UCSD-AML1 (cell line): Measurements from ENCODE around the gene CCDC57.

Experiments used
- DNase-seq: peaks from one replicate; lab custom pipeline; 2025; ENCODE audit not compliant: unreplicated experiment; lab: John Stamatoyannopoulos, UW

Gene CCDC57

GRCh38 chr17:82096709-82097183 lies 115.9 kb downstream of the CCDC57 start:
- no peak for DNase-seq

GRCh38 chr17:82095777-82096708 lies 116.6 kb downstream of the CCDC57 start:
- DNase-seq: no peak

GRCh38 chr17:82094931-82095776 lies 117.5 kb downstream of the CCDC57 start:
- DNase-seq: no peak

- DNase-seq: no peak
These were observed 119.5 kb downstream of the CCDC57 start for GRCh38 chr17:82092995-82093751.

DNA sequence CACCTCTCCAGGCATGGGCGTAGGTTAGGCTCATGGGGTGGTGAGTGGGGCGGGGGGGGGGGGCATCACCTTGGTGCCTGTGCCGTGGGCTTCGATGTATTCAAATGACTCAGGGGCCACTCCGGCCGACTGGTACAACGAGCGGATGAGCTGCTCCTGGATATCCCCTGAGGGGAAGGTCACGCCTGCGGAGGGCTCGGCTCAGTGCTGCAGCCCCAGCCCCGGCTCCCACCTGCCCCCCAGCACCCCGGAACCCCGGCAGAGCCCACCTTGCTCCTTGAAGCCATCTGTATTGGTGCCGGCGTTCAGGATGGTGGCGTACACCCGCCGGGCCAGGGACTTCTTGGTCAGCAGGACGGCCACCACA lies 120.0 kb downstream of the CCDC57 start:
- DNase-seq: no peak

DNA sequence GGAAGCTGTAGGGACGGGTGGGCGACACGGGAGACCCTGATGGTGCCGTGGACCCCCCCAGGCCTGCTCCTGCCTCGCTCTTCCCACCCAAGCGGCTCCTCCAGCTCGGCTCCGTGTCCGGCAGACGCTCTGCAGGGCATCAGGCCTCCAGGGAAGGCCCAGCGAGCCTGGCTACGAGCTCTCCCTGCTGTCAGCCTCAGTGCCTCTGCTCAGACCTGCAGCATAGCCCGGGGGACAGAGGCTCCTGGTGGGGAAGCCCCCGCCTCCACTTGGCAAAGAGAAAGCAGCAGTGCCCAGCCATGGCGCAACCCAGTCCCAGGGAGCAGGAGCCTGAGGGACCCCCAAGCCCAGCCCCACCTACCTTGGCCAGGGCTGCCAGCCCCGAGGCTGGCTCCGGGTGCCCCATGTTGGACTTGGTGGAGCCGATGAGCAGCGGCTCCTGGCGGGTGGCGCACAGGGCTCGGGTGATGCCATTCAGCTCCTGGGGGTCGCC lies 120.5 kb downstream of the CCDC57 start:
- DNase-seq: no peak

DNA sequence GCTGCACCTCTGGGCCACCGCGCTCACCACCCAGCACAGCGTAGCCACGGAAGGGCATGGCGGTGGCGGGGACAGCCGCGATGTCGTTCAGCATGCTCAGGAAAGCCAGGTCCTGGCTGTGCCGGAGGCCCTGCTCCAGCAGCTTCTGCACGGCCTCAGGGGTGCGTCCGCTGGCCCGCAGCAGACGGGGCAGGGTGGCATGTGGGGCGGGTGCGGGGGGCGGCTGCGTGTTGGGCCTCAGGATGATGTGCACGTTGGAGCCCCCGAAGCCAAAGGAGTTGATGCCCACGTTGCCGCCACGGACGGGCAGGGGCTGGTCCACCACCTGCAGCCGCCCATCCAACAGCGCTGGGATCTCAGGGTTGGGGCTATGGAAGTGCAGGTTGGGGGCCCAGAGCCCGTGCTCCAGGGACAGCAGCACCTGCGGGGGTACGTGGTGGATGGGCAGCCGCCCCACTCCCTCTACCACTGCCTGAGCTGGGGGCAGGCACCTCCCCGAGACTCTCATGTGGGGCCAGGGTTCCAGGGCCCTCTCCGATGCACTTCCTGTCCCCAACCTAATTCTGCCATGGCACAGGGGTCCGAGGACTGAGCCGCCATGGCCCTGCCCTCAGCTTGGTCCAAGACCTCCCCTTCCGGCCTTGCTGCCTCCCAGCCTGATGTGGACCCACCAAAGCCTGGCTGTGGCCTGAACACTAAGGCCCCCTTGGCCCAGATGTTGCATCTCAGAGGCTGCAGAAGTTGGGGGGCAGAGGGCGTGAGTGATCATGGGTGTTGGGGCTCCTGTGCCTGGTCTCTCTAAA lies 121.2 kb downstream of the CCDC57 start:
- no peak for DNase-seq

DNA sequence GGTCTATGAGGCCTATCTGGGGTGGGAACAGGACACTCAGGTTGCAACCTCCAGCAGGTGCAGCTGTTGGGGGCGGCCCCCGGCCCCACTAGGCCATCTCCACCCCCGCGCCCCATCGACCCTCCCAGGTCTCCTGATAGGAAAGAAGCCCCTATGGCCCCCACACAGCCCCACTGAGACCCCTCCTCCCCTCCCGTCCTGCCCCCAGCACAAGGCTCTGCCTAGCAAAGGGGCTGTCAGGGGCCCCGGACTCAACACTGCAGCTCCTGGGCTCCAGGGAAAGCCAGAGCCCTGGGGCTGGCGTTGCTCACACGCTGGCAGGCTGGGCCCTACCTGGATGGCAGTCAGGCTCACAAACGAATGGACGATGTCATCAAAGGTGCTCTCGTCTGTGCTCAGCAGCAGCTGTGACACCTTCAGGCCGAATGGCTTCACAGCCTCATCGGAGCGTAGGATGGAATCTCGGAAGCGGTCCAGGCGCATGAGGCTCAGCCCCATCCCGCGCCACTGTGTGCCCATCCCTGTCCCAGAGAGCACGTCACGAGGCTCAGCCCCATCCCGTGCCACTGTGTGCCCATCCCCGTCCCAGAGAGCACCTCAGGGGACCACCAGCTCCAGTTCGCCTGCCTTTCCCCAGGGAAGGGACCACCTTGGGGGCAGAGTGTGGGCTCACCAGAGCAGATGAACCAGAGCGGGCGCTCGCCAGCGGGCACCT lies 121.9 kb downstream of the CCDC57 start:
- DNase-seq: no peak

DNA sequence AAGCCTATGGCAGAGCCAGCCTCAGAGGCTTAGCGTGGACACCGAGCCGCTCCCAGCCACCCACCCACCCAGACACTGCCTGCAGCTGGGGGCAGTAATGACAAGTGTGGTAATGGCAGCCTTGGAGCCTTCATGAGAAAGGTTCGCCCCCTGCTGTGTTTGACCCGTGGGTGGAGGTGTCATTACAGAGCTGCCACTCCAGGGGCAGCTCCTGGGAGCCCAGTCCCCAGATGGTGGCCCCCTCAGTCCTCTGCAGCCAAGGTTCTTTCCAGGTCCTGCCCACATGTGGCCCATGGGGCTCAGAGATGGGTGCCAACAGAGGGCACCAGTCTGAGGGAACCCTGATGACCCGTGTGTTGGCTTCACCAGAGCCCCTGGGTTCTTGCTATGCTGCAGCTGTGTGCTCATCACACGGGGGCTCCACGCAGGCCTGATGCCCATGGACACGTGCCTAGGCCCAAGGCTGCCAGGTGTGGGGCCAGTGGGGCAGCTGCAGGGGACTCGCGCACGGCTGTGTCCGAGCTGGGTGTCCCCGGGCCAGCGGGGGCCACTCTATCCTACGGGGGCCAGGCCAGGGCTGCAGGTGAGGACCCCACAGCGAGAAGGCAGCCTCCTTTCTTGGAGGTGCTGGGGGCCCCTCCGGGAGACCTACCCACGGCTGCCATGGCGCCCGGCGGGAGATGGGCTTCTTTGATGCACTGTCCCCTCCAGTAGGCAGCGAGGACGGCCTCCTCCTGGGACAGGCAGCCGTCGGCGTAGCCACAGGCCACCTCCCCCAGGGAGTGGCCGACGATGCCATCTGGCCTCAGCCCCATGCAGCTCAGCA lies 122.7 kb downstream of the CCDC57 start:
- no peak for DNase-seq

GRCh38 chr17:82088838-82089722 lies 123.6 kb downstream of the CCDC57 start:
- no peak for DNase-seq

DNA sequence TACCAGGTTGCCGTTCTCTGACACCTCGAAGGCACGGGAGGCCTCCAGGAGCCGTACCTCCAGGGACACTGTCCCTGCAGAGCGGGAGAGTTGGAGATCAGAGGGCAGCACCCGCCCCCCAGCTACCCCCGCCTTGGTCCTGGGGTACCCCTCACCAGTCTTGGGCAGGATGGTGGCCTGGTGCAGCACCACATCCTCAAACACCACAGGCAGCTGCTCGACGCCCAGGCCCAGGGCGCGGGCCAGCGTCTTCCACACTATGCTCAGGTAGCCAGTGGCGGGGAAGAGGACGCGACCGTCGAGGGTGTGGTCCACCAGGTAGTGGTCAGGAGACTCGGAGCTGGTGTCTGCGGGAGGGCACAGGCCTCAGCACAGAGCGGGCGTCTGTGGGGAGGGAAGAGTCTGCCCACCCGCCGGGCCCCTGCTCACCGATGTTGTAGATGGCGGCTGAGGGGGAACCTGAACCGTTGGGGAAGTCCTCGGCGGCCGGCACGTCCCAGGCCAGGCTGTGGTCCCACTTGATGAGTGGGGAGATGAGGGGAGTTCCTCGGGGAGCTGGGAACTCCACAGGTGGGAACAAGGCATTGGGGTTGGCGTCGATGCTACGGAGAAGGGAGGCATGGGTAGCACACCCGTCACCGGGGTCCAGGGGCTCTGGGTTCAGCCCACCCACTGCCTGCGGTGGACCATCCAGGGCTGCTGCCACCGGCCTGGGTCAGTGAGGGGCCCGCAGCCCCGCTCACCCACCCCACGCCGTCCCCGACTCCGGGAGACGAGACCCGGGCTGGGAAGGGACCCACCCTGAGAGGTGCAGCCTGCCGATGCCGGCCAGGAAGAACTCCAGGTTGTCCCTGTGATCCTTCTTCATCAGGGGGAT lies 124.4 kb downstream of the CCDC57 start:
- DNase-seq: no peak

GRCh38 chr17:82086941-82087906 lies 125.4 kb downstream of the CCDC57 start:
- DNase-seq: no peak

DNA sequence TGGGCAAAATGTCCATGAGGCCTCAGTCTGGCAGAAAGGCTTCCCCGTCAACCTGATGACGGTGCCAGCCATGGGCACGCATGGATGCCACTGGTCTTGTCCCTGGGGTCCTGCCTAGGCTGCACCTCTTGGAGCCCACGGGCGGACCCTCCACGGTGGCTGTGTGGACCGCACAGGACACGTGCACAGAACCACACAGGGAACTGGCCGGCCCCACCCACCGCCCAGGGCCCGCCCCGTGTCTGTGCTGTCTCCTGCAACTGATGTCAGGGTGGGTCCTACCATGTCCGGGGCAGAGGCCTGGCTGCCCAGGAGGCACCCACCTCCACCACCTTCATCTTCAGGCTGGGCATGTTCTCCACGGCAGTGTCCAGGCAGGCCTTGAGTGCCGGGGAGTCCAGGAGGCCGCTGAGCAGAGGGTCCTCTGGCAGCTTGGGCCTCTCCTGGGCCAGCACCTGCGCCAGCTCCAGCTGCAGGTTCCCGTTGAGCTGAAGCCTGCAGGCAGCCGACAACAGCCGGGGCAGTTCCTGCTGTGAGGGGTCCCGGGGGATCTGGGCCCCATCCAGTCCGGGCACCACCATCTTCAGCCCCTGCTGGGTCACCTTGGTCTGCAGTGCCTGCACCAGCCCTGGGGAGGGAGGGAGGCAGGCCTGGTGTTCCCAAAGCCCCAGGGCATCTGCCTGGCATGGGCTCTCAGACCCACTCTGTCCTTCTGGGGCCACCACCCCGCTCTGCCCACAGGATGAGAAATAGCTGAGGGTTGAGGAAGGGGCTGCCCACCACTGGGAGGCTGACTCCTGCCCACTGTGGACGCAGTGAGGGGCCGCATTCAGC lies 126.5 kb downstream of the CCDC57 start:
- DNase-seq: no peak

- DNase-seq: no peak
These were observed 127.4 kb downstream of the CCDC57 start for GRCh38 chr17:82085031-82085861.
